Activated CD8-positive, alpha-beta memory T cell treated with anti-CD3 and anti-CD28 coated beads, Interleukin-2, amount 50 U/mL, for 48 hours (primary cell): Measurements from ENCODE around the gene OPHN1.
"Not testable (repeated sequence)": the region's sequence is repeated elsewhere in the genome, so short reads cannot be mapped to it uniquely, and the experiment has no call there.

Experiments
- DNase-seq: peaks from one replicate; pipeline ENCODE4 v3.0.0-alpha.2; 2020

The OPHN1 gene

GRCh38 chrX:68354879-68355628 is 78.2 kb downstream of the OPHN1 start:
- DNase-seq = no peak

GRCh38 chrX:68345025-68345424 is 88.3 kb downstream of the OPHN1 start:
- no peak for DNase-seq

- no peak for DNase-seq
These were observed 89.7 kb downstream of the OPHN1 start for GRCh38 chrX:68343551-68343950.

DNA sequence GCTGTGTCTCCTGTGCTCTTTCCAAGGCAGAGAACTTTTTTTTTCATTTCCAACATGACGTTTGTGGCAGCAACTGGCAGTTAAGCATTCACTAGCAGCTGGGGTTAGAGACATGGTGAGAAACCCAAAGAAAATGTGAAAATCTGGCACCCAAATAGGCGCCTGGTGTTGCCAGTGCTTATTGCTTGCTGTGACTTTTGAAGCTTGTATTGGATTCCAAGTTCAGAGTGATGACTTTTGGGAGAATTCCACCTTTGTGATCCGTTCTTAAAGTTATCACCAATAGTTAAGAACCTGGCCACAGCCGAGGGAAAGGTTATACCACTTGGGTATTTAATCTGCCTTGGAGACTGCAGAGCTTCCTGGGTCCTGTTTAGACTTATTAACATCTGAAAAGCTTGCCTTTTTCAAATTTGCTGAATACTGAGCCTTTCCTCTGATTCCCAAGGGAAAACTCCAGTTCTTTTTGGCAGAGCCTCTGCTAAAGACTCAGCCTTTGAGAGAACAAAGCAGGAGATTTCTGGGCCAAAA is 101.0 kb downstream of the OPHN1 start:
- DNase-seq = no peak

- DNase-seq = not testable (repeated sequence)
These were observed 106.5 kb downstream of the OPHN1 start for GRCh38 chrX:68326841-68327240.

DNA sequence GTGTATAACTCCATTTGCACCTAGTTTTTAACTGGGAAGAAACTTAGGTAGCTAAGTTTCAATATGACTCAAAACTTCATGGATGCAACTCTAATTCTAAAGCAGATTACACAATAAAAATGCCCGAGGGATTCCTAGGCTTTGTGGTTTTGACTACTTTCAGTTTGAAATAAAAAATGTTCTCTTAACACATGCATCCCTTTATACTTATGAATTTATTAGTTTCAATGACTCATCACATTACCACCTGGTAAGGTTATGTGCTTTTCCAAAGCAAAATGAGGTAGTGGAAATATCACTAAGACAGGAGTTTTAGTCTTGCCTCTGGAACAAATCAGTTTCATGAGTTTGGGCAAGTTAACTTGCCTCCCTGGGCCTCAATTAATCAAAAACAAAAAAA is 125.5 kb downstream of the OPHN1 start:
- DNase-seq = no peak

DNA sequence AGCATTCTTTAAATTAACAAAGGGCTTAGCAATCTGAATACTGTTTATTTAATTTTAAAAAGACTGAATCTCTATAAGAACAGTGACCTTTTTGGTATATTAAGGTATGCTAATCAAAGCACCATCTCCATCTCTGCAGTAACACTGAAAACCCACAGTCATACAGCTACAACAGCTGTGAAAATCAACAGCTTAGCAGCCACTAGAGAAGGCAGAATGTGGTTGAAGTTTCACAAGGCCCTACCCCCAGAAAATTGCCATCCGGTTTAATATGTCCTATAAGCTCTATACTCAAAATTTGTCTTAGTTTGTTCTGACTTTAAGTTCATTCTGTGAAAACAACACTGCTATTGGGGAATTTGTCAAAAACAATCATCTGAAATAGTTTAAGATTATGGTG is 128.7 kb downstream of the OPHN1 start:
- no peak for DNase-seq

DNA sequence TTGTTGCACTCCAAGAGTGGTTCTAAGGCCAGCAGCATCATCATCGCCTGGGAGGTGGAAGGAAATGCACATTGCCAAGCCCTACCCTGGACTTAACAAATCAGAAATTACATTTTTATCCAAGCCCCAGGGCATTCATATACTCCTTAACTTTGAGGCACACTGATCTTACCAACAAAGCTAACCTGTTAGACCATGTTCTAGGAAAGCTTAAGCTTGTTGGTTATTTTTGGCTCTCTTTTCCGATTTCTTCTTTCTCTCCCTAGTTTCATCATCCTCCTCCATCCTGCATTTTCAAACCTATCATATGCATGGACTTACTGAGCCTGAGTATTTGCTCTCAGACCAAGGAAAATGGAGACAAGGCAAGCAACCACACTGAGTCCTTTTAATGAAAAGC is 133.4 kb downstream of the OPHN1 start:
- no peak for DNase-seq

DNA sequence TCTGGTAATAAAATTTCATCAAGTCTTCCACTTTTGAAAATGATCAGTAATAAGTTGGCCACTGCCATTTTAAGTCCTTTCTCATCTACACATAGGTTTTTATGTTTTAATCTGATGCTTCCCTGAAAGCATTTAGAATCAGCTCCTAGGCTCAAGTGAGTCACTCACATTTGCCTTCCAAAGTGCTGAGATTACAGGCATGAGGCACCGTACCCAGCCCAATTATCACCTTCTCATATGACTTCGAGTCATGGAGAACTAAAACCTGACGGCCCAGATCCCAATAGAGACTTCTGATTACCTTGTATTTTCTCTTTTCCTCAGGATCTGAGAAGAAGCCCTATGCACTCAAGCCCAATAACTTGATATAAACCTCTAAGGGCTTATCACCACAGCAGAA is 140.8 kb downstream of the OPHN1 start:
- DNase-seq = no peak

- no peak for DNase-seq
These were observed 145.2 kb downstream of the OPHN1 start for GRCh38 chrX:68288127-68288526.

GRCh38 chrX:68287419-68287818 is 145.9 kb downstream of the OPHN1 start:
- DNase-seq = no peak

- no peak for DNase-seq
These were observed 146.3 kb downstream of the OPHN1 start for GRCh38 chrX:68286980-68287379.

DNA sequence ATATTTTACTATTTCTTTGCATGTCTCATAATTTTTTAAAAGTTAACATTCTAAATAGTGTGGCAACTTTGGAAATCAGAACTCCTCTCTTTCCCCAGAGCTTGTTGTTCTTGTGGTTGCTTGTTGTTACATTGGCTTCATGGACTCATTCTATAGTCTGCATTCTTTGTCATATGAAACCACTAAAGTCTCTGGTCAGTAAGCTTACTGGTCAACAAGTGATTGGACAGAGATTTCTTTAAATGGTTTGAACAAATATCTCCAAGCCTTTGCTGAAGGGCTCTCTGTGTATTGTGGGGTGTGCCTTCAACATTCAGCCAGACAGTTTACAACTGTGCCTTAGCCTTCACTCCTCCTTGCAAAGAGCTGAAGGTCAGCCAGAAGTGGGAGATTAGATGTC is 147.2 kb downstream of the OPHN1 start:
- no peak for DNase-seq

DNA sequence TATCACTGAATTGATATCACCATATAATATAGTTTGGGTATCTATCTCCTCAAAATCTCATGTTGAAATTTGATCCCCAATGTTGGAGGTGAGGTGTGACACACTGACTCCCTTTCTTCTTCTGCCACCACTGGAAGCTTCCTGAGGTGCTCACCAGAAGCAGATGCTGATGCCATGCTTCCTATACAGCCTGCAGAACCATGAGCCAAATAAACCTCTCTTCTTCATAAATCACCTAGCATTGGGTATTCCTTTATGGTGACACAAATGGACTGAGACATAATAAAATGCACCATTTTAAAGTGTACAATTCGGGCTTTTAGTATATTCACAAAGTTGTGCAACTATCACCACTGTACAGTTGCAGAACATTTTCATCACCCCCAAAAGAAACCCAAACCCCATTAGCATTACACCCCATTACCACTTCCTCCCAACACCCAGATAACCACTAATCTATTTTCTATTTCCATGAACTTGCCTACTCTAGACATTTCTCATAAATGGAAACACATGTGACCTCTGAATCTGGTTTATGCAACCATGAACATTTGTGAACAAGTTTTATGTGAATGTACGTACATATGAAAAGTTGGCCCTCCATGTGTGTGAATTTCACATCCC is 148.9 kb downstream of the OPHN1 start:
- DNase-seq = no peak

DNA sequence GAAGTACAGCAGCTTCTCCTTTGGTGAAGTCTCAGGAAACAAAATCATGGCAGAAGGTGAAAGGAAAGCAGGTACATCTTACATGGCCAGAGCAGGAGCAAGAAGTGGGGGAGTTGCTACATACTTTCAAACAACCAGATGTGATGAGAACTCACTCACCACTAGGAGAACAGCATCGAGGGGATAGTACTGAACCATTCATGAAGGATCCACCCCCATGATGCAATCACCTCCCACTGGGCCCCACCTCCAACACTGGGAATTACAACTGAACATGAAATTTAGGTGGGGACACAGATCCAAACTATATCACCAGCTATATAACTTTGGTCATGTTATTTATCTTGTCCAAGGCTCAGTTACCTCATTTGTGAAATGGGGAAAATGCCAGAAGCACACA is 159.4 kb downstream of the OPHN1 start:
- DNase-seq = no peak

DNA sequence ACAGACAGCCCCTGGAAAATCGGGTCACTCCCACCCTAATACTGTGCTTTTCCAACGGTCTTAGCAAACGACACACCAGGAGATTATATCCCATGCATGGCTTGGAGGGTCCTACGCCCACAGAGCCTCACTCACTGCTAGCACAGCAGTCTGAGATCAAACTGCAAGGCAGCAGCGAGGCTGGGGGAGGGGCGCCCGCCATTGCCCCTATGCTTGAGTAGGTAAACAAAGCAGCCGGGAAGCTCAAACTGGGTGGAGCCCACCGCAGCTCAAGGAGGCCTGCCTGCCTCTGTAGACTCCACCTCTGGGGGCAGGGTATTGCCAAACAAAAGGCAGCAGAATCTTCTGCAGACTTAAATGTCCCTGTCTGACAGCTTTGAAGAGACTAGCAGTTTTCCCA is 168.5 kb downstream of the OPHN1 start:
- DNase-seq = not testable (repeated sequence)

- no peak for DNase-seq
These were observed 172.1 kb downstream of the OPHN1 start for GRCh38 chrX:68261060-68261672.

GRCh38 chrX:68256990-68257389 is 176.3 kb downstream of the OPHN1 start:
- DNase-seq = no peak

DNA sequence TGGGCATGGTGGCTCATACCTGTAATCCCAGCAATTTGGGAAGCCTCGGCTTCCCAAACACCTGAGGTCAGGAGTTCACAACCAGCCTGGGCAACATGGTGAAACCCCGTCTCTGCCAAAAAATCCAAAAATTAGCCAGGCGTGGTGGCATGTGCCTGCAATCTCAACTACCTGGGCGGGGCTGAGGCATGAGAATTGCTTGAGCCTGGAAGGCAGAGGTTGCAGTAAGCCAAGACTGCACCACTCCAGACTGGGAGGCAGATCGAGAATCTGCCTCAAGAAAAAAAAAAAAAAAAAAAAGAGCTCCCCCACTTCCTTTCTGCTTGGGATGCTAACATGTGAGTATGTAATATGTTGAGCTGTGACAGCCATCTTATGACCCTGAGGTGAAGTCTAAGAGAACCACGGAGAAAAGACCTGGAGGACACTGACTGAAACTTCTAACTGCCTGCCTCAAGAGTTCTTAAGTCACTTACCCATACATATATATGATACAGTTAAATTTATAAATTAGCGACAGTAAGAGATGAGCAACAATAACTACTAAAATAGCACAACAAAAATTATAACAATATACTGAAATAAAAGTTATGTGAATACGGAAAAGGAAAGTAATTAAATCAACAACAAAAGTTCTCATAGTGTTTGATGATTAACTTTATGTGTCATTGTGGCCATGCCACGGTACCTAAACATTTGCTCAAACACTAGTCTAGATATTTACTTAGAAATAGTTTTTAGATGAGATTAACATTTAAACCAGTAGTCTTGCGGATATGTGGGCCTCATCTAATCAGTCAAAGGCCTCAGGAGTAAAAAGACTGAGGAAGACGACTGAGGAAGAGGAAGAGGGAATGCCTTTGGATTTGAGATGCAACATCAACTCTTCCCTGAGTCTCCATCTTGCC is 178.3 kb downstream of the OPHN1 start:
- DNase-seq = no peak

DNA sequence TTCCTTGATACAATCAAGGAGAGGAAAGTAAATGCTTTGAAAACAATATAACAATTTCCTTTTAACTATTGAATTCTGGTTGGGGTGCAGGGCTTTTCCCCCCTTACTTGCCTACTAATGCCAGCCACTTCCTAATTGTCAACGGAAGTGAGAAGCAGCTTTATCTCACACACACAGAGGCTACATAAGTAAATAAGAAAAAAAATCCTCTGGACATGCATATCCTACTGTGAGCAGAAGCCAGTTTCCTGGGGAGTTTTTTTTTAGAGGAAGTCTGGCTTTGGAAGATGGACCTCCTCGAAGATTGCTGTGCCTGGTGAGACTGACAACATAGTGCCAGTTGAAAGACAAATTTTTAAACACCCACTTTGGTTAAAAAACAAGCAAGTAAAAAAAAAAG is 180.6 kb downstream of the OPHN1 start:
- DNase-seq = no peak

DNA sequence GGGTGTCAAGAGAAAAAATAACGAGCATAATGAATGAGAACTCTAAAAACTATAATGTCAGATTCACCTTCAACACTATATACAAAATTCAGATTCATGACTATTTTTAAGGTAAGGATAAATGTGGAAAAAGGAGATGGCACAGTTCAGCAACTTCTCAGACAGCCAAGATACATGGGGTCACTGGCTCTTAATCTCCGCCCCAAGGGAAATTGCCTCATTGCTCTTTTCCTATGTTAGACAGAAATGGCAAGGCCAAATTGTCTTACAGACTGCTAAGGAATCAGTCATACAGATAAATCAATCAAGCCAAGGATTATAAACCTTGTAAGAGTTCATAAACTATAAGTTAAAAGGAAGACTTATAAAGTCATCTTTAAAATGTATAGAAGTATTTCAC is 183.4 kb downstream of the OPHN1 start:
- no peak for DNase-seq

DNA sequence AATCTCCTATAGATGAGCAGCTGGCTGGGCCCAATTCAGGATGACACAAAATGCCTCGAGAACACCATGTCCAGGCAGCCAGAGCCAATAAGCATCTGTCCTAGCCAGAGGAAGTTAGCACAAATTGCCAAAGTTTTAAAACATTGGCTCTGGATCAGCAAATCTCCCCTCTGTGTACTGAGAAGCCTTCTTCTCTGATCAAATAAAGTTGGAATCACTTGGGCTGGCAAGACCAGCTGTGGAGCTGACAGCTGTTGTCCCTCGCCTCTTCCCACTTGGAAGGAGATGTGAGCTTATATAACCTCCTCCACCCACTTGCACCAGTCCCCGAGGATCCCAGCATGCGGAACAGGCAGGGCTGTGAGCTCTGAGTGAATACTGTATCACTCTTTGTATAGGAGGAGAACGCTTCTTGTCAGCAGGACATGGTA is 183.9 kb downstream of the OPHN1 start:
- no peak for DNase-seq

DNA sequence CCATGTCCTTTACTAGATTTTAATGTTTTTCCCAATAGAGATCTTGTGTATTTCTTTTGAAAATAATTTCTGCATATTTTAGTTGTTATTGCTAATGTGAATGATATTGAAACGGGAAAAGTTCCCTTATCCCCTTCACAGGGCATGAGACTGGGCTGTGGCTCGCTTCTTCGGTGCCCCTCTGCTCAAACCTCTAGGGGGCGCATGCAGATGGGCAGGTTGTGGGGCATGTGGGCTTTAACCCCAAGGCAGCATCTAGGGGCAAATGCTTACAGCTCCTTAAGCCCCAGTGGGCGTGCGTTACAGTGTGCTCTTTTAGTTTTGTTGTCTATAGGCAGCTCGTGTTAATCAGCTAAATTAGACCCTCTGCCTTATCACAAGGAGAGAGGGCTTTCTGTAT is 194.7 kb downstream of the OPHN1 start:
- DNase-seq = no peak
